KMS-11 (cell line): ENCODE results near the gene ARL4D.

ENCODE experiments used
- H2AFZ ChIP-seq: fragments of 200-600 bp; sonication (generic); 2 replicates; pipeline ENCODE4 v1.6.1; 2016; ENCODE audit warnings: antibody characterized with exemption, mixed run types, low read depth
- H3K27ac ChIP-seq: fragments of 200-600 bp; sonication (generic); 2 replicates; pipeline ENCODE4 v1.6.1; 2016; ENCODE audit warnings: mild to moderate bottlenecking, mixed run types
- H3K27me3 ChIP-seq: fragments of 200-600 bp; sonication (generic); 2 replicates; pipeline ENCODE4 v1.6.1; 2017; ENCODE audit warnings: mild to moderate bottlenecking, low read depth, mixed run types, moderate library complexity; ENCODE audit not compliant: insufficient read depth
- H3K36me3 ChIP-seq: fragments of 200-600 bp; sonication (generic); 2 replicates; pipeline ENCODE4 v1.6.1; 2017; ENCODE audit warnings: mild to moderate bottlenecking, mixed run types; ENCODE audit not compliant: insufficient read depth
- H3K4me1 ChIP-seq: fragments of 200-600 bp; sonication (generic); 2 replicates; pipeline ENCODE4 v1.6.1; 2016; ENCODE audit warnings: mild to moderate bottlenecking, low read depth, mixed run types; ENCODE audit not compliant: poor library complexity, severe bottlenecking
- H3K4me2 ChIP-seq: fragments of 200-600 bp; sonication (generic); 2 replicates; pipeline ENCODE4 v1.7.0; 2016; ENCODE audit warnings: mild to moderate bottlenecking, mixed run types
- H3K4me3 ChIP-seq: fragments of 200-600 bp; sonication (generic); IDR thresholded peaks from 2 replicates; pipeline ENCODE4 v1.6.1; 2017; ENCODE audit warnings: low read depth, low read length, mixed read lengths; ENCODE audit not compliant: insufficient read depth
- H3K79me2 ChIP-seq: fragments of 200-600 bp; sonication (generic); 2 replicates; pipeline ENCODE4 v1.6.1; 2016; ENCODE audit warnings: low read depth, mixed run types; ENCODE audit not compliant: insufficient read depth
- H3K9ac ChIP-seq: fragments of 200-600 bp; sonication (generic); 2 replicates; pipeline ENCODE4 v1.6.1; 2016; ENCODE audit warnings: mild to moderate bottlenecking, mixed run types
- H4K20me1 ChIP-seq: fragments of 200-600 bp; sonication (generic); 2 replicates; pipeline ENCODE4 v1.6.1; 2016; ENCODE audit warnings: mild to moderate bottlenecking, mixed run types; ENCODE audit not compliant: insufficient read depth
- TF ChIP-seq, protein P1 (sequence below): fragments of 200-600 bp; sonication (generic); conservative IDR thresholded peaks from 2 replicates; pipeline ENCODE4 v1.6.1; 2017; ENCODE audit warnings: low read depth, mild to moderate bottlenecking, antibody characterized with exemption, low read length, moderate library complexity, mixed read lengths

The ARL4D gene

DNA sequence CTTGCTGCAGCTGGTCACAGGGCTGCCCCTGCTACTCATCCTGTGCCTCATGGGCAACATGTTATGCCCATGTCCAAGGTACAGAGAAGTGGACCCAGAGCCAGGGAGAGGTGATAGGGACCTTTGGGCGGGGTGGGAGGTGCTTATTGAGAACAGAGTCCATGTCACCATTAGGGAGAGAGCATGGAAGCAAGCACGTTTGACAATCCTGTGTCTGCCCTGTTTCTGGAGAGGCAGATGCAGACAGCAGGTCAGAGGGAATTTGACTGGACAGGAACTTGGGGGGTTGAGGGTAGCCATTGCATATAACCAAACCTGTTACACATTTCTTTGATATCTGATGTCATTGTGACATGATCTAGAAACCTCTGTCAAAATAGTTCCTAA lies 14.3 kb upstream of the ARL4D start:
- no peaks in the 10 kb centered on the region for H4K20me1 ChIP-seq
- TF ChIP-seq, protein P1, sequence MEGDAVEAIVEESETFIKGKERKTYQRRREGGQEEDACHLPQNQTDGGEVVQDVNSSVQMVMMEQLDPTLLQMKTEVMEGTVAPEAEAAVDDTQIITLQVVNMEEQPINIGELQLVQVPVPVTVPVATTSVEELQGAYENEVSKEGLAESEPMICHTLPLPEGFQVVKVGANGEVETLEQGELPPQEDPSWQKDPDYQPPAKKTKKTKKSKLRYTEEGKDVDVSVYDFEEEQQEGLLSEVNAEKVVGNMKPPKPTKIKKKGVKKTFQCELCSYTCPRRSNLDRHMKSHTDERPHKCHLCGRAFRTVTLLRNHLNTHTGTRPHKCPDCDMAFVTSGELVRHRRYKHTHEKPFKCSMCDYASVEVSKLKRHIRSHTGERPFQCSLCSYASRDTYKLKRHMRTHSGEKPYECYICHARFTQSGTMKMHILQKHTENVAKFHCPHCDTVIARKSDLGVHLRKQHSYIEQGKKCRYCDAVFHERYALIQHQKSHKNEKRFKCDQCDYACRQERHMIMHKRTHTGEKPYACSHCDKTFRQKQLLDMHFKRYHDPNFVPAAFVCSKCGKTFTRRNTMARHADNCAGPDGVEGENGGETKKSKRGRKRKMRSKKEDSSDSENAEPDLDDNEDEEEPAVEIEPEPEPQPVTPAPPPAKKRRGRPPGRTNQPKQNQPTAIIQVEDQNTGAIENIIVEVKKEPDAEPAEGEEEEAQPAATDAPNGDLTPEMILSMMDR, result no peak
- H3K27me3 ChIP-seq, result no peaks in the 10 kb centered on the region
- no peak overlapping the region for H3K27ac ChIP-seq
- no peaks in the 10 kb centered on the region for H3K36me3 ChIP-seq
- no peak overlapping the region for H3K9ac ChIP-seq
- H3K79me2 ChIP-seq, result no peaks in the 10 kb centered on the region
- no peak overlapping the region for H3K4me2 ChIP-seq
- H3K4me1 ChIP-seq, result peaks cover under 1% of the 10 kb centered on the region
- no peak overlapping the region for H3K4me3 ChIP-seq
- H2AFZ ChIP-seq, result no peak overlapping the region

DNA sequence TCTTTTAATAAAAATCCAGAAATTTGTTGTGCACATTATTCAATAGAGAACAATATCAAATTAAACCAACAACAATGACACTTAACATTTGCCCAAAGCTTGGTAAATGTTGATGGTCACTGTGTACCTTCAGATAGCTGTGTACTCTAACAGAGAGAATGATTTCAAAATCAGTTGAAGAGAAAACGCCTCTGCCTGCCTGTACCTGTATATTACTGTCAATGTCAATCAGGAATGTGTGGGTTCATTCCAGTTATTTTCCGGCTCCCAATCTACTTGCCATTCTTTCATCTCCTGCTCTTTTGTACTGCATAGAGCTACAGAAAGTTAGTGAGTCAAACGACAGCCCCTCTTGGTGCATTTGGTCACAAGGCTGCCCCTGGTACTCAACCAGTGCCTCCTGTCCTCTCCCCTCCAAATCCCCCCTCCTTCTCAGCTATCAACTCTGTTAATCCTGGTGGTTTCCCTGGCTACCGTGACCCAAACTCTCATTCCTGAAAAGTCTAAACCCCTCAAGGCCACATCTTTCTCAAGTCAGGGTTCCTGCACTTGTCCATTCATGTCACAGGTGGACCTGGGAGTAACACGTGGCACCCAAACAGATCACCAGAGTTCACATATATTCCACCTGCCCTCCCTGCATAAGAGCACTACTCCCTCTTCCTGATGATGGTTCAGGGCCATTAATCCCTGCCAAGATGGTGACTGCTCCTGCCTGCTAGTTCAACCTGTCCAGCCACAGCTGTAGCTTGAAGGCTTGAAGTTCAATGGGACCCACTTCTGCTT lies 13.6 kb upstream of the ARL4D start:
- no peaks in the 10 kb centered on the region for H3K27me3 ChIP-seq
- peaks cover 8% of the 10 kb centered on the region for H3K4me1 ChIP-seq
- no peak overlapping the region for H2AFZ ChIP-seq
- no peaks in the 10 kb centered on the region for H3K79me2 ChIP-seq
- TF ChIP-seq, protein P1, result no peak
- no peaks in the 10 kb centered on the region for H3K36me3 ChIP-seq
- no peak overlapping the region for H3K4me3 ChIP-seq
- H3K4me2 ChIP-seq, result no peak overlapping the region
- no peak overlapping the region for H3K9ac ChIP-seq
- no peaks in the 10 kb centered on the region for H4K20me1 ChIP-seq
- H3K27ac ChIP-seq, result no peak overlapping the region

DNA sequence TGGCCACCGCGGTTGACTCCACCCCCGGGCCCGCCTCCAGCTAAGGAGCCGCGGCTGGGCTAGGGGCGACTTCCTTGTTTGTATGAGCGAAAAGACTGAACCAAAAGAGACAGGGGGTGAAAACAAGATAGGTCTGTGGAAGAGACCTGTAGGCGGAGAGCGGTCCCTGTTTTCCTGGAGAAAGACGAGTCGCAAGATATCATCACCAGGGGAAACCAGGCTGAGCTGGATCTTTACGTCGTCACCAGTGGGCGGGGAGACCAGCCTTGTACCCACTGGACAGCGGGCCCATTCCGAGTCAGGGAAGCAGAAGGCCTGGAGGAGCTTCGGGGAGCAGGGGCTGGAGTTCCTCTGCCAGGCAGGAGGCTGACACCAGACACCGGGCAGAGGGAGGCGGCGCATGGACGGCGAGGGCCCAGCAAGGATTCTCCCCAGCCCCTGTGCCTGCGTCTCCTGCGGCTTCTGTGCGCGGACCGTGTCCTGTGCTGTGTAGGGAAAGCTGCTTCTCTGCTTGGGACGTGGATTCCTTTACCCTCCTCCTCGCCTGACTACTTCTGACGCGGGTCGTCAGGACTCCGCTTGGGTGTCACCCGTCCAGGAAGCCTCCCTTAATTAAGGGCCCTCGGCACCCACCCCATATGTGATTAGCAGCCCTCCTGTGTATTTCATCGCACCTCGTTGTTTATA lies 10.3 kb upstream of the ARL4D start:
- H3K4me1 ChIP-seq, result peaks cover 11% of the 10 kb centered on the region
- H3K79me2 ChIP-seq, result no peaks in the 10 kb centered on the region
- no peaks in the 10 kb centered on the region for H3K36me3 ChIP-seq
- H3K9ac ChIP-seq, result peak overlapping the region; percentile 54; the same call in 1 of the 2 replicates
- H3K4me2 ChIP-seq, result peak overlapping the region; percentile 99
- TF ChIP-seq, protein P1, result no peak
- H2AFZ ChIP-seq, result peak overlapping the region; percentile 83
- no peaks in the 10 kb centered on the region for H3K27me3 ChIP-seq
- peak overlapping the region; percentile 65 for H3K4me3 ChIP-seq
- H4K20me1 ChIP-seq, result no peaks in the 10 kb centered on the region
- peak overlapping the region; percentile 68 for H3K27ac ChIP-seq

DNA sequence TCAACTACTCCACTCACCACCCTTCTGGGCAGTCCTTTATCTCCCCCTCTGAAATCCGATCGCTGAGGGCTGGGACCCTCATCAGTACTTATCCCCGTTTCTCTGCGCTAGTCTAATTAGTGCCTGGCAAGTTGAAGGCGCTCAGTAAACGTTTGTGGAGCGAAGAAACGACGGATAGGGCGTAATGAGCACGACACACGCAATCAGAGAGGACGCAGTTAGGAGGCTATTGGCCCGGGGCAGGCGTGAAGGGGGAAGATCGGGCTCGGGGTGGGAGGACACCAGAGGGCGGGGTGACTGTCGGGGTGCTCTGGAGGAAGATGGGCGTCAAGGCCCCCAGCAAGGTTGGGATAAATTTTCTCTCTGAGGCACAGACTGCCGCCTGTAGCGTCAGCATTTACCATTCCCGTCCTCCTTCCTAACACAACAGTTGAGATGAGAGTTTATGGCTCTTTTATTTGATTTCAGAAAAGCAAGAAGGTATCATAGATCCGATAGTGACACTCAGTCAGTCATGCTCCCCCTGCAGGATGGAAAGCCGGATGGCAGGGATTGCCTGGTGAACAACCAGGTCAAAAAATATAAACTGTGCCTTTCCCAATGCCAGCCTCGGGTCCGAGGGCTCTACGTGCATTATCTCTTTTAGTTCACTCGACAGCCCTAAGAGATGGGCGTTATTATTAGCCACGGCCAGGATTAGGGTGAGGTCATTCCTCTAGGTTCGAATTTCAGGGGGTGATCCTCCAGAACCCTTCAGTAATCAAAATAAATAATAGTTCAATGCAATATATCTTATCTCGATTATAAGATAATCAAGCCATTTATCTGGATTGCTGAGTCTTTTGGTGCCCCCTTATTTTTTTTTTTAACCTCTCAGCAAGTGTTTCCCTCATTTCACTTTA lies 9.5 kb upstream of the ARL4D start:
- H3K4me3 ChIP-seq, result no peak overlapping the region
- no peaks in the 10 kb centered on the region for H4K20me1 ChIP-seq
- peak overlapping the region; percentile 99 for H3K4me2 ChIP-seq
- no peaks in the 10 kb centered on the region for H3K79me2 ChIP-seq
- TF ChIP-seq, protein P1, result peak; percentile 93
- H3K27ac ChIP-seq, result peak overlapping the region; percentile 68
- no peaks in the 10 kb centered on the region for H3K27me3 ChIP-seq
- H2AFZ ChIP-seq, result peak overlapping the region; percentile 83
- peak overlapping the region; percentile 54; the same call in 1 of the 2 replicates for H3K9ac ChIP-seq
- no peaks in the 10 kb centered on the region for H3K36me3 ChIP-seq
- peaks cover 19% of the 10 kb centered on the region for H3K4me1 ChIP-seq
